ENCODE data around the gene PLAGL2. TPM values are rescaled to one million over a fixed set of nuclear protein-coding genes. Genes with fewer than 3 reads are reported as not detected.
A peak's percentile ranks its signal among the peaks of the same experiment; 100 is the strongest.

PLAGL2 gene
- total and polyA plus RNA-seq, 2 donors (not counting 1 experiment from before 2014, with no cell fraction given): 1.6 to 2.3 TPM

- peaks cover 7% of the 10 kb centered on the region for H3K36me3 ChIP-seq (ENCODE audit: control insufficient read depth, insufficient read depth, low read length)
- H3K4me2 ChIP-seq (ENCODE audit: extremely low read depth, insufficient read depth, low read length): no peak overlapping the region
- no peak for TF ChIP-seq EZH2 (IDR thresholded peaks at IDR 0.05; ENCODE audit: low read length, missing control alignments)
- TF ChIP-seq CTCF (conservative IDR thresholded peaks at IDR 0.05 in 1 of 2, IDR thresholded peaks at IDR 0.05 in 1 of 2; ENCODE audit: low read depth in 1 of 2, low read length in 2 of 2): no peak
- H3K4me1 ChIP-seq (ENCODE audit: control insufficient read depth, extremely low read depth, insufficient read depth, low read length): peaks cover 7% of the 10 kb centered on the region
- no peaks in the 10 kb centered on the region for H3K27me3 ChIP-seq (ENCODE audit: control insufficient read depth, insufficient read depth, low read length)
- H4K20me1 ChIP-seq (ENCODE audit: control insufficient read depth, extremely low read depth, insufficient read depth, low read length): no peaks in the 10 kb centered on the region
- no peak overlapping the region for H3K4me3 ChIP-seq (replicated peaks in 1 of 4; ENCODE audit: control extremely low read depth in 1 of 4, insufficient read depth in 1 of 4, low read depth in 3 of 4, low read length in 4 of 4)
- no peak for DNase-seq (ENCODE audit: low read depth in 2 of 2)
- no peak overlapping the region for H3K27ac ChIP-seq (ENCODE audit: insufficient read depth, low read length)
- no peaks in the 10 kb centered on the region for H3K79me2 ChIP-seq (ENCODE audit: control insufficient read depth, insufficient read depth, low read length)
- H2AFZ ChIP-seq (ENCODE audit: low read length): no peak overlapping the region
- no peaks in the 10 kb centered on the region for H3K9me3 ChIP-seq (ENCODE audit: control insufficient read depth, insufficient read depth, low read depth, low read length)
- H3K9ac ChIP-seq (ENCODE audit: insufficient read depth, low read length): no peak overlapping the region
Measured at GRCh38 chr20:32192698-32193097, 14.8 kb downstream of the PLAGL2 start.

GRCh38 chr20:32191873-32192272 lies 15.7 kb downstream of the PLAGL2 start:
- Histone ChIP-seq H2AFZ (ENCODE audit: low read length) (no peak overlapping the region), H3K4me2 (ENCODE audit: extremely low read depth, insufficient read depth, low read length) (no peak overlapping the region), H3K4me1 (ENCODE audit: control insufficient read depth, extremely low read depth, insufficient read depth, low read length) (peaks cover 7% of the 10 kb centered on the region), H4K20me1 (ENCODE audit: control insufficient read depth, extremely low read depth, insufficient read depth, low read length) (no peaks in the 10 kb centered on the region), H3K79me2 (ENCODE audit: control insufficient read depth, insufficient read depth, low read length) (no peaks in the 10 kb centered on the region), H3K27ac (ENCODE audit: insufficient read depth, low read length) (no peak overlapping the region), H3K9ac (ENCODE audit: insufficient read depth, low read length) (no peak overlapping the region), H3K27me3 (ENCODE audit: control insufficient read depth, insufficient read depth, low read length) (no peaks in the 10 kb centered on the region), H3K4me3 (replicated peaks in 1 of 4; ENCODE audit: control extremely low read depth in 1 of 4, insufficient read depth in 1 of 4, low read depth in 3 of 4, low read length in 4 of 4) (no peak overlapping the region), H3K9me3 (ENCODE audit: control insufficient read depth, insufficient read depth, low read depth, low read length) (no peaks in the 10 kb centered on the region), H3K36me3 (ENCODE audit: control insufficient read depth, insufficient read depth, low read length) (peaks cover 5% of the 10 kb centered on the region)
- DNase-seq (ENCODE audit: low read depth in 2 of 2): peak in 1 of 2 donors; percentile 54
- no peak for TF ChIP-seq CTCF (conservative IDR thresholded peaks at IDR 0.05 in 1 of 2, IDR thresholded peaks at IDR 0.05 in 1 of 2; ENCODE audit: low read depth in 1 of 2, low read length in 2 of 2)

GRCh38 chr20:32191422-32191821 lies 16.1 kb downstream of the PLAGL2 start:
- Histone ChIP-seq H3K27ac (ENCODE audit: insufficient read depth, low read length) (no peak overlapping the region), H3K36me3 (ENCODE audit: control insufficient read depth, insufficient read depth, low read length) (peaks cover 5% of the 10 kb centered on the region), H3K4me3 (replicated peaks in 1 of 4; ENCODE audit: control extremely low read depth in 1 of 4, insufficient read depth in 1 of 4, low read depth in 3 of 4, low read length in 4 of 4) (no peak overlapping the region), H2AFZ (ENCODE audit: low read length) (no peak overlapping the region), H3K79me2 (ENCODE audit: control insufficient read depth, insufficient read depth, low read length) (no peaks in the 10 kb centered on the region), H3K27me3 (ENCODE audit: control insufficient read depth, insufficient read depth, low read length) (no peaks in the 10 kb centered on the region), H4K20me1 (ENCODE audit: control insufficient read depth, extremely low read depth, insufficient read depth, low read length) (no peaks in the 10 kb centered on the region), H3K9ac (ENCODE audit: insufficient read depth, low read length) (no peak overlapping the region), H3K9me3 (ENCODE audit: control insufficient read depth, insufficient read depth, low read depth, low read length) (no peaks in the 10 kb centered on the region), H3K4me2 (ENCODE audit: extremely low read depth, insufficient read depth, low read length) (no peak overlapping the region), H3K4me1 (ENCODE audit: control insufficient read depth, extremely low read depth, insufficient read depth, low read length) (peaks cover 7% of the 10 kb centered on the region)
- DNase-seq (ENCODE audit: low read depth in 2 of 2): no peak
- TF ChIP-seq CTCF (conservative IDR thresholded peaks at IDR 0.05 in 1 of 2, IDR thresholded peaks at IDR 0.05 in 1 of 2; ENCODE audit: low read depth in 1 of 2, low read length in 2 of 2) (no peak), EZH2 (IDR thresholded peaks at IDR 0.05; ENCODE audit: low read length, missing control alignments) (no peak)

Measured in fibroblast of lung (primary cell).